CD4-positive, alpha-beta T cell (primary cell): Measurements from ENCODE around the gene ZNF724. TPM values are rescaled to one million over a fixed set of nuclear protein-coding genes. Genes with fewer than 3 reads are reported as not detected.

ENCODE experiments used
- ATAC-seq: fragments of 200-7000 bp; cut with Tn5 transposase; one replicate; pipeline ENCODE4 v1.10.0; 2022; ENCODE audit warnings: mild to moderate bottlenecking; ENCODE audit not compliant: poor library complexity
- CTCF ChIA-PET: fragments of 350-600 bp; sonication (Branson Sonifier 250); formaldehyde crosslinking; loops from one replicate; lab custom pipeline; 2021; ENCODE audit warnings: antibody characterized with exemption, inconsistent platforms; lab: Charles Lee
- POLR2A ChIA-PET: fragments of 350-600 bp; sonication (Branson Sonifier 250); formaldehyde crosslinking; loops from one replicate; lab custom pipeline; 2021; ENCODE audit warnings: antibody characterized with exemption, inconsistent platforms; lab: Charles Lee
- DNase-seq, 14 experiments: peaks; one replicate each; pipeline ENCODE4 v3.0.0-alpha.2; 2013 to 2020; ENCODE audit warnings: mixed read lengths in 2 of 14
- H3K27ac ChIP-seq, 2 donors: one replicate each; pipeline versions ENCODE4 v1.5.1 to v1.7.0; 2013; ENCODE audit warnings: low read length in 2 of 2, low read depth in 1 of 2, mild to moderate bottlenecking in 1 of 2
- H3K27me3 ChIP-seq, 2 experiments: 1 replicate in 1 of 2; 2 replicates in 1 of 2; pipeline versions ENCODE4 v1.6.1 to v1.7.0; 2013; ENCODE audit warnings: low read length in 2 of 2, control low read depth in 1 of 2, mild to moderate bottlenecking in 1 of 2, moderate library complexity in 1 of 2; ENCODE audit not compliant: insufficient read depth in 2 of 2, control insufficient read depth in 1 of 2
- H3K36me3 ChIP-seq: one replicate; pipeline ENCODE4 v1.6.1; 2013; ENCODE audit warnings: low read length, control low read depth; ENCODE audit not compliant: insufficient read depth
- H3K4me1 ChIP-seq: one replicate; pipeline ENCODE4 v1.6.1; 2013; ENCODE audit warnings: low read length, control low read depth; ENCODE audit not compliant: insufficient read depth
- H3K4me3 ChIP-seq: one replicate; pipeline ENCODE4 v1.5.1; 2013; ENCODE audit warnings: mild to moderate bottlenecking, low read length, moderate library complexity
- H3K9me3 ChIP-seq, 2 experiments: 1 replicate in 1 of 2; 2 replicates in 1 of 2; pipeline versions ENCODE4 v1.6.1 to v1.7.0; 2013; ENCODE audit warnings: low read length in 2 of 2, mild to moderate bottlenecking in 2 of 2, control low read depth in 1 of 2, moderate library complexity in 1 of 2; ENCODE audit not compliant: control insufficient read depth in 1 of 2, insufficient read depth in 1 of 2
- H3K27ac Mint-ChIP-seq: one replicate; pipeline ENCODE4 v1.8.0; 2020; ENCODE audit warnings: mixed read lengths
- H3K27me3 Mint-ChIP-seq: one replicate; pipeline ENCODE4 v1.8.0; 2021; ENCODE audit warnings: mixed read lengths
- H3K36me3 Mint-ChIP-seq: one replicate; pipeline ENCODE4 v1.8.0; 2021; ENCODE audit warnings: low read depth, mixed read lengths
- H3K4me1 Mint-ChIP-seq: one replicate; pipeline ENCODE4 v1.8.0; 2021; ENCODE audit warnings: low read depth, mixed read lengths
- H3K4me3 Mint-ChIP-seq: one replicate; pipeline ENCODE4 v1.8.0; 2020; ENCODE audit warnings: mild to moderate bottlenecking, mixed read lengths
- H3K9me3 Mint-ChIP-seq: one replicate; pipeline ENCODE4 v1.8.0; 2020; ENCODE audit warnings: mixed read lengths
- intact Hi-C, 2 experiments: fragments of 100-400 bp; cut with DNase I in 1 of 2; cut with micrococcal nuclease in 1 of 2; formaldehyde crosslinking; loops; one replicate each; pipeline versions ENCODE4 v1.15.1 to v1.9.0; 2023 to 2025; cut with DNase I, micrococcal nuclease
- total RNA-seq, 174 experiments: library from RNA in 2 of 174; stranded (reverse) in 2 of 174; gene quantifications; one replicate each; pipeline ENCODE4 v1.2.3 and lab custom pipeline; 2021 to 2026
- TF ChIP-seq, protein P1 (sequence below): fragments of 200-600 bp; IDR thresholded peaks from one replicate; pipeline ENCODE4 v1.8.0; 2022; ENCODE audit warnings: antibody characterized with exemption, mild to moderate bottlenecking

The ZNF724 gene
- total RNA-seq, 2 experiments from 2014 or later = 4.2 to 5.5 TPM

DNA sequence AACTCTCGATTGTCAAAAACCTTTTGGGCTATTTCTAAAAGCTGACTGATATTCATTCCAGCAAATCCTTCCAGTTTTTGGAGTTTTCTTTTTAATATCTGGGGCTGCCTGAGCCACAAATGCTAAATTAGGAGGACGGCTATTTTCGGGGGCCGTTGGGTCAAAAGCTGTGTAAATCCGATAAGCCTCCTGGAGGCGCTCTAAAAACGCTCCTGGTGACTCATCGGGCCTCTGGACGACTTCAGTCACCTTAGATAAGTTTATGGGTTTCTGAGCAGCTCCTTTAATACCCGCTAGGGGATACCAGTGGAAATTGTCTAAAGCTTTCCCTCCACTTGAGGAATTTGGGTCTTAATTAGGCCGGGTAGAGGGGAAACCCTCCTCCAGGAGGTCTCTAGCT is 66.9 kb downstream of the ZNF724 start:
- H3K27ac Mint-ChIP-seq = no peak overlapping the region
- Histone ChIP-seq H3K9me3 (peaks cover 0 to 4% of the 10 kb centered on the region in 2 experiments), H3K4me3 (no peak overlapping the region), H3K4me1 (no peaks in the 10 kb centered on the region), H3K36me3 (no peaks in the 10 kb centered on the region), H3K27me3 (no peaks in the 10 kb centered on the region), H3K27ac (no peak overlapping the region)
- no peak overlapping the region for H3K4me3 Mint-ChIP-seq
- no peaks in the 10 kb centered on the region for H3K4me1 Mint-ChIP-seq
- no peak for DNase-seq
- intact Hi-C loops = no loop called here
- ChIA-PET POLR2A (no interaction called here), CTCF (no interaction called here)
- no peaks in the 10 kb centered on the region for H3K27me3 Mint-ChIP-seq
- peaks cover 8% of the 10 kb centered on the region for H3K9me3 Mint-ChIP-seq
- TF ChIP-seq, protein P1, sequence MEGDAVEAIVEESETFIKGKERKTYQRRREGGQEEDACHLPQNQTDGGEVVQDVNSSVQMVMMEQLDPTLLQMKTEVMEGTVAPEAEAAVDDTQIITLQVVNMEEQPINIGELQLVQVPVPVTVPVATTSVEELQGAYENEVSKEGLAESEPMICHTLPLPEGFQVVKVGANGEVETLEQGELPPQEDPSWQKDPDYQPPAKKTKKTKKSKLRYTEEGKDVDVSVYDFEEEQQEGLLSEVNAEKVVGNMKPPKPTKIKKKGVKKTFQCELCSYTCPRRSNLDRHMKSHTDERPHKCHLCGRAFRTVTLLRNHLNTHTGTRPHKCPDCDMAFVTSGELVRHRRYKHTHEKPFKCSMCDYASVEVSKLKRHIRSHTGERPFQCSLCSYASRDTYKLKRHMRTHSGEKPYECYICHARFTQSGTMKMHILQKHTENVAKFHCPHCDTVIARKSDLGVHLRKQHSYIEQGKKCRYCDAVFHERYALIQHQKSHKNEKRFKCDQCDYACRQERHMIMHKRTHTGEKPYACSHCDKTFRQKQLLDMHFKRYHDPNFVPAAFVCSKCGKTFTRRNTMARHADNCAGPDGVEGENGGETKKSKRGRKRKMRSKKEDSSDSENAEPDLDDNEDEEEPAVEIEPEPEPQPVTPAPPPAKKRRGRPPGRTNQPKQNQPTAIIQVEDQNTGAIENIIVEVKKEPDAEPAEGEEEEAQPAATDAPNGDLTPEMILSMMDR = no peak
- no peak for ATAC-seq
- no peaks in the 10 kb centered on the region for H3K36me3 Mint-ChIP-seq

Other genes with a start within 250 kb of the ZNF724 start
- not detected for gene ZNF728, start 247.2 kb downstream of the ZNF724 start, total RNA-seq
- gene ZNF730, start 133.4 kb downstream of the ZNF724 start, total RNA-seq = not detected
- 10 to 100 TPM; 95.5 to 99.3 TPM for gene ZNF91, start 145.1 kb upstream of the ZNF724 start, total RNA-seq